GM13977 (cell line): ENCODE data around the gene LATS2.

ENCODE experiments used
- DNase-seq: peaks from one replicate; pipeline ENCODE4 v3.0.0; 2012; ENCODE audit warnings: low spot score
- in situ Hi-C: fragments of 300-500 bp; cut with MboI; formaldehyde crosslinking; loops from one replicate; pipeline ENCODE4 v1.12.0; 2022; ENCODE audit warnings: low sequenced_read_pairs, low pct_unique_long_range_greater_than_20kb, mixed read lengths, inconsistent platforms; ENCODE audit not compliant: unreplicated experiment
- TF ChIP-seq, protein P1 (sequence below): IDR thresholded peaks from 2 replicates; pipeline ENCODE4 v1.5.1; 2012; ENCODE audit warnings: mild to moderate bottlenecking, control low read depth; ENCODE audit not compliant: insufficient read depth; ENCODE audit errors: extremely low read depth, missing control alignments

Gene LATS2

GRCh38 chr13:20923272-20923671 lies 138.1 kb downstream of the LATS2 start:
- DNase-seq = no peak
- TF ChIP-seq, protein P1, sequence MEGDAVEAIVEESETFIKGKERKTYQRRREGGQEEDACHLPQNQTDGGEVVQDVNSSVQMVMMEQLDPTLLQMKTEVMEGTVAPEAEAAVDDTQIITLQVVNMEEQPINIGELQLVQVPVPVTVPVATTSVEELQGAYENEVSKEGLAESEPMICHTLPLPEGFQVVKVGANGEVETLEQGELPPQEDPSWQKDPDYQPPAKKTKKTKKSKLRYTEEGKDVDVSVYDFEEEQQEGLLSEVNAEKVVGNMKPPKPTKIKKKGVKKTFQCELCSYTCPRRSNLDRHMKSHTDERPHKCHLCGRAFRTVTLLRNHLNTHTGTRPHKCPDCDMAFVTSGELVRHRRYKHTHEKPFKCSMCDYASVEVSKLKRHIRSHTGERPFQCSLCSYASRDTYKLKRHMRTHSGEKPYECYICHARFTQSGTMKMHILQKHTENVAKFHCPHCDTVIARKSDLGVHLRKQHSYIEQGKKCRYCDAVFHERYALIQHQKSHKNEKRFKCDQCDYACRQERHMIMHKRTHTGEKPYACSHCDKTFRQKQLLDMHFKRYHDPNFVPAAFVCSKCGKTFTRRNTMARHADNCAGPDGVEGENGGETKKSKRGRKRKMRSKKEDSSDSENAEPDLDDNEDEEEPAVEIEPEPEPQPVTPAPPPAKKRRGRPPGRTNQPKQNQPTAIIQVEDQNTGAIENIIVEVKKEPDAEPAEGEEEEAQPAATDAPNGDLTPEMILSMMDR = no peak
- in situ Hi-C loops = loop anchor here (25.0 kb wide), 1 partner anchor 736 kb away; the partner anchor contains the start of gene GJB2
